Ramos (cell line): ENCODE data around the gene BATF.

Experiments
- in situ Hi-C: fragments of 300-500 bp; cut with MboI; formaldehyde crosslinking; loops from one replicate; pipeline ENCODE4 v1.14.3; 2022; ENCODE audit warnings: low sequenced_read_pairs; ENCODE audit not compliant: unreplicated experiment

BATF gene

DNA sequence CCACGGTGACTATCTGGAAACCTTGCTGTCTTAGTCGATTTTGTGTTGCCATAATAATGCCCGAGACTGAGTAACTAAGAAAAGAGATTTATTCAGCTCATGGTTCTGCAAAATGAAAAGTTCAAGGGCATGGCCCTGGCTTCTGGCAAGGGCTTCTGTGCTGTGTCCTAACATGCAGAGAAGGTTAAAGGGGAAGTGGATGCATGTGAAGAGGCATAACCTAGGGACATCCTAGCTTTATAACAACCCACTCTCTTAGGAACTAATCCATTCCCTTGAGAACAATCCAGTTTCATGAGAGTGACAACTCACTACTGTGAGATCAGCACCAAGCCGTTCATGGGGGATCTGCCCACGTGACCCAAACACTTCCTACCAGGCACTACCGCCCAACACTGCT lies 67.7 kb downstream of the BATF start:
- in situ Hi-C loops: no loop called here

DNA sequence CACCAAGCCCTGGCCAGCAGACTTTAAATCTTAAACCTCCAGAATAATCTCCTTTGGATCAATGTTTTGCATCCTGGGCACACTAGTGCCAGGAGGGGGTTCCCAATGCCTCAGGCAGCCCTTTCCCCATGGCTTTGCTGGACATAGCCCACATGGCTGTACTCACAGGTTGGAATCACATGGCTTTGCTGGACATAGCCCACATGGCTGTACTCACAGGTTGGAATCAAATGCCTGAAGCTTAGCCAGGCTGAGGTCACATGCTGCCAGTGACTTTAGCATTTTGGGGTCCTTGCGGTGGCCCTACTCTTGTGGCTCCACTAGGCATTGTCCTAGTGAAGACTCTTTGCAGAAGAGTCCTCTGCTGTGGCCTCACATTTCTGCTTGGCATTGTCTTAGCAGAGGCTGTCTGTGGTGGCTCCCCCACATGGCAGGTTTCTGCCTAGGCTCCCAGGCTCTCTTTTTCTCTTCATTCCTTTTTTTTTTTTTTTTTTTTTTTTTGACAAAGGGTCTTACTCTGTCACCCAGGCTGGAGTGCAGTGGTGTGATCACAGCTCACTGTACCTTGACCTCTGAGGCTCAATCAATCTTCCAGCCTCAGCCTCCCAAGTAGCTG lies 69.2 kb downstream of the BATF start:
- in situ Hi-C loops: no loop called here

DNA sequence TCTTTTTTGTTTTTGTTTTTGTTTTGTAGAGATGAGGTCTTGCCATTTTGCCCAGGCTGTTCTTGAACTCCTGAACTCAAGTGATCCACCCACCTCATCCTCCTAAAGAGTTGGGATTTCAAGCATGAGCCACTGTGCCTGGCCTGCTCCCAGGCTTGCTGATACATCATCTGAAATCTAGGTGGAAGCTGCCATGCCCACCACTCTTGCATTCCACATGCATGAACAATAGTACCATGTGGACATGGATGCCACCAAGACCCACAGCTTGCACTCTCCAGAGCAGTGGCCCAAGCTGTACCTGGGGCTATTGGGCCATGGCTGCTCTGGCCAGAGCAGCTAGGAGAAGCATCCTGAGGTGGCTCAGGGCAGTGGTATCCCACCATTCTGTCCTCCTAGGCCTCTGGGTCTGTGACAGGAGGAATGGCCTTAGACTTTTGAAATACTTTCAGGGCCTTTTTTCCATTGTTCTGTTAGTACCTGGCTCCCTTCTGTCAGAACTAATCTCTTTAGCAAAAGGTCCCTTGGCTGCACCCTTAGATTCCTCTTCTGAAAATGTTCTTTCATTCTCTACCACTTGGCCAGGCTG lies 69.8 kb downstream of the BATF start:
- in situ Hi-C loops: no loop called here

DNA sequence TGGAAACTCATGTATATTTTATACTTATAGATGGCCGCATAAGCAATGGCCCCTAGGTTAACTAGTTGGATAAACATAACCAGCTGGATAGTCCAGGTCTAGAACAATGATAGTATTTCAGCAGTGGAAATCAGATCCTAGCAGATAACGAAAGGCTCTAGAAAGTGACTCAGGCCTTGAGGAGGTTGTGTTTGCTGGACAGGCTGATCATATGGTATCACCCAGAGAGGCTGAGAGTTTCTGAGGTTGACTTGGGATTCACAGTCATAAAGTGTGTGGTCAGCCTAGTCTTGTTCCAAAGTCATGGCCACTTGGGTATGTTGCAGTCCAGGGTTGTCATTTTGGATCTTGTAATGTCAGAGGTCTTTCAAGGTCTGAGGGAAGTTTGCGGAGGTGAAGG lies 73.0 kb downstream of the BATF start:
- in situ Hi-C loops: no loop called here
